ENCODE measurements around the gene FAM217B. TPM values are rescaled to one million over a fixed set of nuclear protein-coding genes. Genes with fewer than 3 reads are reported as not detected.

FAM217B gene
- total RNA-seq, 4 donors from 2014 or later = 7.9 to 18.5 (median 17.4) TPM

GRCh38 chr20:59933849-59934585, 6.2 kb upstream of the FAM217B start:
- peaks cover 0 to 25% (median 9%) of the 10 kb centered on the region in 4 donors for H3K4me1 ChIP-seq
- no peaks in the 10 kb centered on the region for H3K36me3 ChIP-seq
- peak overlapping the region; percentile 55 to 70 (median 64) for H3K4me3 ChIP-seq
- TF ChIP-seq CTCF (IDR thresholded peaks at IDR 0.05) = peak; percentile 59 to 94 (median 87)
- TF ChIP-seq POLR2A (IDR thresholded peaks at IDR 0.05) = no peak
- no peaks in the 10 kb centered on the region for H3K27me3 ChIP-seq
- no peaks in the 10 kb centered on the region for H3K9me3 ChIP-seq
- peak; percentile 70 to 88 (median 88) for DNase-seq
- peak overlapping the region; percentile 56 to 76 (median 68) for H3K27ac ChIP-seq

- Histone ChIP-seq H3K36me3 (no peaks in the 10 kb centered on the region), H3K27me3 (no peaks in the 10 kb centered on the region), H3K4me1 (peaks cover 0 to 29% (median 14%) of the 10 kb centered on the region in 4 donors), H3K9me3 (no peaks in the 10 kb centered on the region), H3K27ac (no peak overlapping the region), H3K4me3 (no peak overlapping the region)
- DNase-seq = no peak
- no peak for TF ChIP-seq CTCF (IDR thresholded peaks at IDR 0.05)
Observed at GRCh38 chr20:59935457-59936185, 4.6 kb upstream of the FAM217B start.

GRCh38 chr20:59936409-59936808, 3.8 kb upstream of the FAM217B start:
- Histone ChIP-seq H3K36me3 (no peaks in the 10 kb centered on the region), H3K27me3 (no peaks in the 10 kb centered on the region), H3K27ac (no peak overlapping the region), H3K9me3 (no peaks in the 10 kb centered on the region), H3K4me1 (peaks cover 0 to 32% (median 14%) of the 10 kb centered on the region in 4 donors), H3K4me3 (no peak overlapping the region)
- DNase-seq = no peak
- TF ChIP-seq POLR2A (IDR thresholded peaks at IDR 0.05) (no peak), CTCF (IDR thresholded peaks at IDR 0.05) (no peak)

GRCh38 chr20:59937150-59937549, 3.0 kb upstream of the FAM217B start:
- peaks cover 0 to 39% (median 14%) of the 10 kb centered on the region in 4 donors for H3K4me1 ChIP-seq

GRCh38 chr20:59938221-59938620, 2.0 kb upstream of the FAM217B start:
- Histone ChIP-seq H3K4me3 (peak overlapping the region in 1 of 4 donors; percentile 64), H3K4me1 (peaks cover 0 to 39% (median 14%) of the 10 kb centered on the region in 4 donors), H3K27ac (no peak overlapping the region), H3K36me3 (peaks cover 0 to 8% (median 0%) of the 10 kb centered on the region in 3 donors), H3K9me3 (no peaks in the 10 kb centered on the region), H3K27me3 (no peaks in the 10 kb centered on the region)
- no peak for TF ChIP-seq CTCF (IDR thresholded peaks at IDR 0.05)
- no peak for TF ChIP-seq POLR2A (IDR thresholded peaks at IDR 0.05)
- no peak for DNase-seq

More at GRCh38 chr20:59937150-59937549, 3.0 kb upstream of the FAM217B start:
- H3K27ac ChIP-seq = no peak overlapping the region
- no peaks in the 10 kb centered on the region for H3K9me3 ChIP-seq
- no peak overlapping the region for H3K4me3 ChIP-seq
- TF ChIP-seq CTCF (IDR thresholded peaks at IDR 0.05) (no peak), POLR2A (IDR thresholded peaks at IDR 0.05) (no peak)
- no peaks in the 10 kb centered on the region for H3K27me3 ChIP-seq
- no peaks in the 10 kb centered on the region for H3K36me3 ChIP-seq
- DNase-seq = no peak

Data from Peyer's patch (tissue), 4 donors.